ENCODE results near the gene P2RX2.
A peak's percentile ranks its signal among the peaks of the same experiment; 100 is the strongest.
"Not testable (repeated sequence)": the region's sequence is repeated elsewhere in the genome, so short reads cannot be mapped to it uniquely, and the experiment has no call there.

The P2RX2 gene

GRCh38 chr12:132583736-132584135 is 34.8 kb upstream of the P2RX2 start:
- no peak for DNase-seq (ENCODE audit: low spot score)

GRCh38 chr12:132584429-132584828 is 34.1 kb upstream of the P2RX2 start:
- DNase-seq (ENCODE audit: low spot score): no peak

DNA sequence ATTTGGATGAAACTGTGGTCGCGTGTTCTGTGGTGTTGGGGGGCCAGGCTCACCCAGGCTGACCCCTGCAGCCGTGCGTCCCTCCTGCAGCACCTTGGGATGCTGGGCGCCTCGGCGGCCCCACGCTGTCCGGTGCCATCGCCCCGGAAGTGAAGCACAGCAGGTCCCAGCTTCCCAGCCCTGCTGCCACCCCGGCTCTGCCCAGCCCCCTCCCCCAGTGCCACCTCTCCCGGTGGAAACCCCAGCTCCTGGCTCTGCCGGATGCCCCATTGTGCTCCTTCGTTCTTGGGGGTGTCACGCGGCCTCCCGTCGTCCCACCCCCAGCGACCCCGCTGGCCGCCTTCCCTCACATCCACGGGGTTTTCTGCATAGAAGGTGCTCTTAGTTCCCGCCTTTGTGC is 33.4 kb upstream of the P2RX2 start:
- no peak for DNase-seq (ENCODE audit: low spot score)

DNA sequence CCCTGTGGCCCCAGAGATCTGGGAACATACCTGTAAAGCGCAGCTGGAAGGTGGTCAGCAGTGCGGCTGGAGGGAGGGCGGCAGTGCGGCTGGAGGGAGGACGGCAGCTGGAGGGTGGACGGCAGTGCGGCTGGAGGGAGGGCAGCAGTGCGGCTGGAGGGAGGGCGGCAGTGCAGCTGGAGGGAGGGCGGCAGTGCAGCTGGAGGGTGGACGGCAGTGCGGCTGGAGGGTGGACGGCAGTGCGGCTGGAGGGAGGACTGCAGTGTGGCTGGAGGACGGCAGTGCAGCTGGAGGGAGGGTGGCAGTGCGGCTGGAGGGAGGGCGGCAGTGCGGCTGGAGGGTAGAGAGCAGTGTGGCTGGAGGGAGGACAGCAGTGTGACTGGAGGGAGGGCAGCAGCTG is 31.6 kb upstream of the P2RX2 start:
- DNase-seq (ENCODE audit: low spot score): no peak

DNA sequence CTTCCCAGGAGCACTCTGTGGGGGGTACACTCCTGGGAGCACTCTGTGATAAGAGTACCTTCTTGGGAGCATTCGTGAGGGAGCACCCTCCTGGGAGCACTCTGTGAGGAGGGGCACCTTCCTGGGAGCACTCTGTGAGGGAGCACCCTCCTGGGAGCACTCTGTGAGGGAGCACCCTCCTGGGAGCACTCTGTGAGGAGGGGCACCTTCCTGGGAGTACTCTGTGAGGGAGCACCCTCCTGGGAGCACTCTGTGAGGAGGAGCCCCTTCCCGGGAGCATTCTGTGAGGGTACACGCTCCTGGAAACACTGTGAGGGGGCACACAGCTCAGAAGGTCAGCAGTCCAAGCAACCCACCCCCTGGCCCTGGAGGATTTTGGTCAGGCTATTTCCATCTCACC is 30.8 kb upstream of the P2RX2 start:
- no peak for DNase-seq (ENCODE audit: low spot score)

DNA sequence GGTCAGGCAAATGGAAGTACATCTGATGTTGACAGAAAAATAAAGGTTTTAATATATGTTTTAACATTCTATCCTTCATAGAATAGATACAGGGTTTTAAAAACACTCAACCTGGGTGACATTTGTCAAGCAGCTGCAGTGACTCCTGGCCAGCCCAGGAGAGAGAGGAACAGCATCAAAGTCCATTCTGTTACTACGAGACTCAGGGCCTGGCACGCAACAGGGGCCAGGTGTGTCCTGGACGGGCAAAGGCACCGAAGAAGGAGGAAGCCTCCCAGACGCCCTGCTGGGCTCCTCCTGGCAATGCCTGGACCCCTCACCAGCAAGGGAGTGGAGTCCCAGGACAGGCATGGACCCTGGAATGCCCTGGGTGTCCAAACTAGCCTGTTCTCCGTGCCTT is 30.3 kb upstream of the P2RX2 start:
- DNase-seq (ENCODE audit: low spot score): no peak

DNA sequence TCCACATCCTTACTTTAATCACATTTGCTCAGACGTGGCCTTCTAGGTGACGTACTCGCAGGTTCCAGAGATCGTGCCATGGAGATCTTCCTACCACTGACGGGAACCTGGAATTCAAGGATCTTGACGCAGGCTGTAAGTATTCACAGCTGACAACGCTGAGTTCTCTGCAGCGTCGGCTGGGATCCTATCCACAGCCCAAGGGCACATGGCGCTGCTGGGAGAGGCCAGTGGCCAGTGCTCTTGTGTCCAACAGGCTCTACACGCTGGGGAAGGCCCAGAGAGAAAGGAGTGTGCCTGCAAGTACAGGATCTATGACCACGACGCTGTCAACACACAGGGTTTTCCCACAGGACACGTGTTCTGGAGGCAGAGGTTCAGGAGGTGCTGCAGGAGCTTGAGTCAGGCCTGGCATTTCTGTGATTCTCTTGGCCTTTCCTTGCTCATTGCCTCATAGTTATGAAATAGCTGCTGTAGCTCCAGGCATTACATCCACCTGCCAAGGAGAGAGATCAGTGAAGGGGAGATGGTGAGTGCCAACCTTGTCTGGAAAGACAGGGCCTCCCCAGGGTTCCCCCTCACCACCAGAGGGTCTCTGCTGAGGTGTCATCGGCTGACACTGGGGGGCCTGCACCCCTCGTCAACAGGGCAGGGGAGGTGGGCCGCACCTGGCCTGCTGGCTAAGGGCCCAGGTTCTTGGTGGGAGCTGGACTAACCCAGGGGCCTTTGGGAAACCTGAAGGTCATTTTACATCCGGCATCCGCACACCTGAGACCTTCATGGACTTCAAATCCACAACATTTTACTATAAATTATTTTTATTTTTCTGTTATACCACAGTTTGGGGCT is 29.5 kb upstream of the P2RX2 start:
- no peak for DNase-seq (ENCODE audit: low spot score)

GRCh38 chr12:132591107-132591935 is 27.3 kb upstream of the P2RX2 start:
- no peak for DNase-seq (ENCODE audit: low spot score)

- DNase-seq (ENCODE audit: low spot score): no peak
Measured at GRCh38 chr12:132592282-132592970, 26.1 kb upstream of the P2RX2 start.

- no peak for DNase-seq (ENCODE audit: low spot score)
Measured at GRCh38 chr12:132593071-132593470, 25.5 kb upstream of the P2RX2 start.

GRCh38 chr12:132593521-132593920 is 25.1 kb upstream of the P2RX2 start:
- no peak for DNase-seq (ENCODE audit: low spot score)

DNA sequence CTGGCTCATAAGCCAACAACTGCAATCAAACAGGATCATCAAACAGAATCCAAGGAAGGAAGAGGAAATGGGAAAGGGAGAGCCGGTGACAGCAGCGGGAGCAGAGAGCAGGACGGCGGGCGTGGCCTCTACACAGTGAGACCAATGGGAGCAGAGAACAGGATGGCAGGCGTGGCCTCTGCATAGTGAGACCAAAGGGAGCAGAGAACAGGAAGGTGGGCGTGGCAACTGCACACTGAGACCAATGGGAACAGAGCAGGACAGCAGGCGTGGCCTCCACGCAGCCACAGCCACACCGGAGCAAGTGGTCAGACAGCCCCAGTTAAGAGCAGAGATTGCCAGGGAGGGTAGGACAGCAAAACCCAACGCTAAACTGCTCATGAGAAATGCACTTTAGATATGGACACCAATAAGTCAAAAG is 24.6 kb upstream of the P2RX2 start:
- DNase-seq (ENCODE audit: low spot score): no peak

DNA sequence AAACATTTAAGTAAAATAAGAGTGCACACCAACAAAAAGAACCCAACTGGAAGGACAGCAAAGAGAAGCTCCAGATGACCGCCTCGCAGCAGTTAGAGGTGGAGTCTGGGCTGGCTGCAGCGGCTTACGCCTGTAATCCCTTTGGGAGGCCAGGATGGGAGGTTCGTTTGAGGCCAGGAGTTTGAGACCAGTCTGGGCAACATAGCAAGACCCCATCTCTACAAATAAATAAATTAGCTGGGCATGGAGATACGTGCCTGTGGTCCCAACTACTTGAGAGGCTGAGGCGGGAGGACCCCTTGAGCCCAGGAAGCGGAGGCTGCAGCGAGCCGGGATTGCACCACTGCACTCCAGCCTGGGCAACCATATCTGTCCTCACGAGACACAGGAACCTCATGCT is 23.4 kb upstream of the P2RX2 start:
- DNase-seq (ENCODE audit: low spot score): no peak

DNA sequence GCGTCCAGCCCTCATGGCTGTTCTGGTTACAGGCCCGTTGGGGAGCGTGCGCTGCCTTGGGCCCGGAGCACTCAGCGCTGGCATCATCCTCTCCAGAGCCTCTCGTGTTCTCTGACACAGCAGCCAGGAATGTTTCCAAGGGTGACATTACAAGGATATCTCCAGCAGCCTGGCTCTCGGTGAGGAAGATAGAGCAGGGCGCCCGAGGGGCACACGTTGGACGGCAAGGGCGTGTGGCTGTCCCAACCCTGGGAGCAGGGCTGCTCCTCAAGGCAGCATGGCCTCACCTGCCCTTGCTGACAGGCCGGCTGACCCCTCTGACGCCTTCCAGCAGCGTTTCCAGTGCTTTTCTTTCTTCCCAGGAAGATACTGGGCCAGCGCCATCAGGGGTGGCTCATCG is 22.6 kb upstream of the P2RX2 start:
- DNase-seq (ENCODE audit: low spot score): no peak

GRCh38 chr12:132597333-132598316 is 21.0 kb upstream of the P2RX2 start:
- peak; percentile 43 for DNase-seq (ENCODE audit: low spot score)

GRCh38 chr12:132599502-132599901 is 19.1 kb upstream of the P2RX2 start:
- DNase-seq (ENCODE audit: low spot score): not testable (repeated sequence)

- DNase-seq (ENCODE audit: low spot score): peak; percentile 32
Measured at GRCh38 chr12:132600048-132601032, 18.2 kb upstream of the P2RX2 start.

DNA sequence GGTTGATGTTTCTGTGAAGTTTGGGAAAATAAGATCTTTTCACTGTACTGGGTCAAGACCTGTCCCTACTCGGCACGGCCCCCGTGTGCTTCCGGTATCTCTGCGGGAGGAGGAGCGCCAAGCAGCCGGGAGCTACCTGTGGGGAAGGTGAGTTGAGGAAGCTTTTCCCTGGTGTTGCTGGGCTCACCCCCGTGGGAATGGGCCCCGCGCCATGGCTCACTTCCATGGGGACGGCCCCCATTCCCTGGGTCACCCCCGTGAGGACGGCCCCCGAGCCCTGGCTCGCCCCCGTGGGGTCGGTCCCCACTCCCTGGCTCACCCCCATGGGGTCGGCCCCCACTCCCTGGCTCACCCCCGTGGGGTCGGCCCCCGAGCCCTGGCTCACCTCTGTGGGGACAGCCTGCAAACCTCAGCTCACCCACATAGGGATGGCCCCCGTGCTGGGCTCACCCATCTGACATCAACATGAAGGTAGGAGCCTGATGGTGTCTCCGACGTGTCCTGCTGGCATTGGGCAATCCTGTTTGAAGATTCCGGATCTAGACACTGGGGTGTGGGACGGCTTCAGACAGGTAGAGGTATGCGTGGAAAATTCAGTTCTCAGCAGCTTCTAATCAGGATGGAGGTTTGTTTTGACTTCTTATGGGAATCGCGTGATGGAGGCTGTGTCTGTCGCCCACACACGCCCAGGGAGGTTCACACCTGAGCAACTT is 17.2 kb upstream of the P2RX2 start:
- no peak for DNase-seq (ENCODE audit: low spot score)

DNA sequence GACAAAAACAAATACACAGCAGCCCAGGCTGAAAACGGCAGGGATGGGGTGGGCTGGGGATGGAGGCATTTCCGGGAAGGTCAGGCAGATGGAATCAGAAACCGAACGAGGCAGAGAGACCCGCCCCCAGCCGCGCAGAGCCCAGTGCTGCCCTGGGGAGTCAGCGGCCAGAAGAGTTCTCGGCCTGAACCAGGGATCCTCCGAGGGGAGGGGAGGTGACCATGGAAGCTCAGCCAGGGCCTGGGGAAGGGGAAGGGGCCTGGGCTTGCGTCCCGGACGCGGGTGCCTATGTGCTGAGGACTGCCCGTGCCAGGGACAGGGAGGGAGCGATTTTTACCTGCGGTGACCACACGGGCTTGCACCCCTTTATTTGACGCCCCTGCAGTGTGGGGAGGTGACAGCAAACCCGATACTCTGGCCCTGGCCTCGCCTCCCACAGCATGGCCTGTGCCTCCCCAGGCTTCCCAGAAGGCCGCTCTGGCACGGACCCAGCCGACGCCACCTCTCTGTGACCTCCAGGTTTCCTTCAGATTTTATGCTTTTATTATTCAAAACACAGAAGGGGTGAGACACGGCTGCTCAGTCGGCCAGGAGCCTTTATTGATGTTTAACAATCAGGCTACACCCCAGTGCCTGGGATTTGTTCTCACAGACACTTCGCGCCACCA is 15.9 kb upstream of the P2RX2 start:
- no peak for DNase-seq (ENCODE audit: low spot score)

Data from CD4-positive, alpha-beta T cell treated with Interleukin-2 at 100 ng/mL for 4 hours (primary cell).